ENCODE results near the gene NWD2. TPM values are rescaled to one million over a fixed set of nuclear protein-coding genes. Genes with fewer than 3 reads are reported as not detected.

The NWD2 gene
- total RNA-seq, 1 donor from 2014 or later, result 0.49 TPM

DNA sequence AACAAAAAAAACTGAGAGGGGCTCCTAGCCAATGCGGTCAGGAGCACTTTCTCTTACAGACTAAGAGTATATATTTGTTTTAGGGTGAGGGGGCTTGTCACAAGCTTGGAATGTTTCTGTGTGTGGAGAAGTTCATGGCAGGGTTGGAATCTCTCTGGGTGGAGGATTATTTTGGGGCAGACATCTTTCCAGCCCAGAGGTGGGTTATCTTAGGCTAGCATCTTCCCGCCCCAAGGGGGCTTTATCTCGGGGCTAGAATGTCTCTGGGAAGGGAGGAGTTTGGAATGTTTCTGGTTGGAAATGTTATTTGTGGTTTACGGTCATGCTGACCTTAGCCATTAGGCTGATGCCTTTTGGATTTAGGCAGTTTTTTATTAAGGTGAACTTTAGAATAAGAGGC, 236.0 kb downstream of the NWD2 start:
- Histone ChIP-seq H3K27ac (no peak overlapping the region), H3K9me3 (no peaks in the 10 kb centered on the region), H3K4me1 (peaks cover 29% of the 10 kb centered on the region), H3K4me3 (no peak overlapping the region), H3K36me3 (no peaks in the 10 kb centered on the region), H3K27me3 (no peaks in the 10 kb centered on the region)
- DNase-seq (ENCODE audit: extremely low spot score in 2 of 2), result no peak
- no peak for TF ChIP-seq POLR2AphosphoS5 (IDR thresholded peaks at IDR 0.05; ENCODE audit: insufficient read depth in 1 of 2, low read depth in 1 of 2)
- no peak for TF ChIP-seq POLR2A (IDR thresholded peaks at IDR 0.05)
- no peak for TF ChIP-seq CTCF (IDR thresholded peaks at IDR 0.05)
- intact Hi-C loops (cut with DNase I), result no loop called here

DNA sequence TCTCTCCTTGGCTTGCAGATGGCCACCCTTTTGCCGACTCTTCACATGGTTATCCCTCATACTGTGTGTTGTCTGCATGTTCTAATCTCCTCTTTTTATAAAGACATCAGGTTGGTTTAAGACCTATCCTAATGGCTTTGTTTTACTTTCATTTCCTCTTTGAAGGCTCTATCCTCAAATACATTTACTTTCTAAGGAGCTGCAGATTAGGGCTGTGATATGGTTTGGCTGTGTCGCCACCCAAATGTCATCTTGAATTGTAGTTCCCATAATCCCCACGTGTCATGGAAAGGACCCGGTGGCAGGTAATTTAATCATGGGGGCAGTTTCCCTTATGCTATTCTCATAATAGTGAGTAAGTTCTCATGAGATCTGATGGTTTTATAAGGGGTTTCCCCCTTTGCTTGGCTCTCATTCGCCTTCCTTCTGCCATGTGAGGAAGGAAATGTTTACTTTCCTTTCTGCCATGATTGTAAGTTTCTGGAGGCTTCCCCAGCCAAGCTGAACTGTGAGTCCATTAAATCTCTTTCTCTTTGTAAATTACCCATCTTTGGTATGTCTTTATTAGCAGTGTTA, 237.1 kb downstream of the NWD2 start:
- peaks cover 29% of the 10 kb centered on the region for H3K4me1 ChIP-seq
- no peaks in the 10 kb centered on the region for H3K9me3 ChIP-seq
- no peak for DNase-seq (ENCODE audit: extremely low spot score in 2 of 2)
- TF ChIP-seq POLR2A (IDR thresholded peaks at IDR 0.05) (no peak), CTCF (IDR thresholded peaks at IDR 0.05) (no peak), POLR2AphosphoS5 (IDR thresholded peaks at IDR 0.05; ENCODE audit: insufficient read depth in 1 of 2, low read depth in 1 of 2) (no peak)
- H3K36me3 ChIP-seq, result no peaks in the 10 kb centered on the region
- intact Hi-C loops (cut with DNase I), result no loop called here
- H3K27ac ChIP-seq, result no peak overlapping the region
- H3K4me3 ChIP-seq, result no peak overlapping the region
- H3K27me3 ChIP-seq, result no peaks in the 10 kb centered on the region

DNA sequence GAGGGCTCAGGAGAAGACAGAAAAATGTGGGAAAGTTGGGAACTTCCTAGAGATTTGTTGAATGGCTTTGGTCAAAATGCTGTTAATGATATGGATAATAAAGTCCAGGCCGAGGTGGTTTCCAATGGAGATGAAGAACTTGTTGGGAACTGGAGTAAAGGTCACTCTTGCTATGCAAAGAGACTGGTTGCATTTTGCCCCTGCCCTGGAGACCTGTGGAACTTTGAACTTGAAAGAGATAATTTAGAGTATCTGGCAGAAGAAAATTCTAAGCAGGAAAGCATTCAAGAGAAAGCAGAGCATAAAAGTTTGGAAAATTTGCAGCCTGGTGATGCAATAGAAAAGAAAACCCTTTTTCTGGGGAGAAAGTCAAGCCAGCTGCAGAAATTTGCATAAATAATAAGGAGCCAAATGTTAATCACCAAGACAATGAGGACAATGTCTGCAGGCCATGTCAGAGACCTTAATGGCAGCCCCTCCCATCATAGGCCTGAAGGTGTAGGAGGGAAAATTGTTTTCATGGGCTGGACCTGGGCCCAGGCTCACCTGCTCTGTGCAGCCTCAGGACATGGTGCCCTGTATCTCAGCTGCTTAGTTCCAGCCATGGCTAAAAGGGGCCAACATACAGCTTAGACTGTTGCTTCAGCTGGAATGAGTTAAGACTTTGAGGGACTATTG, 237.8 kb downstream of the NWD2 start:
- no peaks in the 10 kb centered on the region for H3K36me3 ChIP-seq
- no peak for DNase-seq (ENCODE audit: extremely low spot score in 2 of 2)
- TF ChIP-seq POLR2AphosphoS5 (IDR thresholded peaks at IDR 0.05; ENCODE audit: insufficient read depth in 1 of 2, low read depth in 1 of 2), result no peak
- no peak for TF ChIP-seq POLR2A (IDR thresholded peaks at IDR 0.05)
- TF ChIP-seq CTCF (IDR thresholded peaks at IDR 0.05), result no peak
- H3K27me3 ChIP-seq, result no peaks in the 10 kb centered on the region
- H3K4me3 ChIP-seq, result no peak overlapping the region
- no peaks in the 10 kb centered on the region for H3K9me3 ChIP-seq
- intact Hi-C loops (cut with DNase I), result no loop called here
- no peak overlapping the region for H3K27ac ChIP-seq
- peaks cover 29% of the 10 kb centered on the region for H3K4me1 ChIP-seq

- no peak for DNase-seq (ENCODE audit: extremely low spot score in 2 of 2)
- intact Hi-C loops (cut with DNase I), result no loop called here
- TF ChIP-seq POLR2AphosphoS5 (IDR thresholded peaks at IDR 0.05; ENCODE audit: insufficient read depth in 1 of 2, low read depth in 1 of 2), result no peak
- TF ChIP-seq CTCF (IDR thresholded peaks at IDR 0.05), result no peak
- no peak for TF ChIP-seq POLR2A (IDR thresholded peaks at IDR 0.05)
- Histone ChIP-seq H3K4me1 (peaks cover 29% of the 10 kb centered on the region), H3K27me3 (no peaks in the 10 kb centered on the region), H3K36me3 (no peaks in the 10 kb centered on the region), H3K4me3 (no peak overlapping the region), H3K27ac (no peak overlapping the region), H3K9me3 (no peaks in the 10 kb centered on the region)
These were observed 239.1 kb downstream of the NWD2 start for GRCh38 chr4:37483610-37484009.

DNA sequence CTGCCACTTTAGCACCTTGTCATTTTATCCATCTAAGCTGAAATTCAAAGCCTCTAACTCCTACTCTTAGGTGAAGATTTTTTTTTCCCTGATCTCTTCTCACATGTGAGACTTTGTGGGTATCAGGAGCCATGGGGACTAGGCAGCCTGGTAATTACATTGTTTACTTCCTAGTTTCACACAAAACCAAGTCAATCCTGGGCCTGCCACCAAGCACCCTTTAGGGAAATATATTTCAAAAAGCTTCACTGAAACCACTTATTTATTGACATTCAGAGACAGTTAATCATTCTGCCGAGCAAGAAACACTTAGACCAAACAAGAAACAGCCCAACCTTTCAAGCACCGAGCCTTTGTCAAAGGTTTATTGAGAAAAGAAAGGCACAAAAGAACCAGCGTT, 241.6 kb downstream of the NWD2 start:
- no peak overlapping the region for H3K27ac ChIP-seq

More for the DNA sequence above, 241.6 kb downstream of the NWD2 start:
- H3K4me3 ChIP-seq, result no peak overlapping the region
- TF ChIP-seq POLR2AphosphoS5 (IDR thresholded peaks at IDR 0.05; ENCODE audit: insufficient read depth in 1 of 2, low read depth in 1 of 2), result no peak
- peaks cover 10% of the 10 kb centered on the region for H3K4me1 ChIP-seq
- H3K36me3 ChIP-seq, result no peaks in the 10 kb centered on the region
- intact Hi-C loops (cut with DNase I), result no loop called here
- DNase-seq (ENCODE audit: extremely low spot score in 2 of 2), result no peak
- H3K9me3 ChIP-seq, result no peaks in the 10 kb centered on the region
- H3K27me3 ChIP-seq, result no peaks in the 10 kb centered on the region

All from vagina (tissue), 2 donors.